Measurements from ENCODE around the gene NCR3LG1. TPM values are rescaled to one million over a fixed set of nuclear protein-coding genes. Genes with fewer than 3 reads are reported as not detected.

NCR3LG1 gene
- total and polyA plus RNA-seq, 9 of the 15 experiments (the other 6 are each of a cell fraction or from before 2014, with no cell fraction given), result 4.1 to 39.8 (median 25.1) TPM

- TF ChIP-seq ZNF407 (IDR thresholded peaks at IDR 0.05; ENCODE audit: low read depth), result no peak
These were observed 37.4 kb upstream of the NCR3LG1 start (continued) for GRCh38 chr11:17314232-17314547.

- Histone ChIP-seq H4K20me1 (replicated peaks; ENCODE audit: control insufficient read depth, insufficient read depth, low read length) (no peaks in the 10 kb centered on the region), H3K9me1 (ENCODE audit: control insufficient read depth, insufficient read depth, low read length) (no peaks in the 10 kb centered on the region), H3K4me2 (ENCODE audit: insufficient read depth, low read length) (no peak overlapping the region), H3K9me3 (replicated peaks; ENCODE audit: control insufficient read depth, insufficient read depth, low read depth, low read length) (no peaks in the 10 kb centered on the region), H3K27ac (ENCODE audit: extremely low read depth, low read depth, low read length) (no peak overlapping the region), H3K36me3 (ENCODE audit: control insufficient read depth, insufficient read depth, low read length) (peaks cover 32% of the 10 kb centered on the region; the same call in 1 of the 3 replicates), H3K79me2 (ENCODE audit: control insufficient read depth, insufficient read depth, low read length) (no peaks in the 10 kb centered on the region), H3K4me1 (replicated peaks in 1 of 2; ENCODE audit: control insufficient read depth in 2 of 2, insufficient read depth in 2 of 2, low read length in 2 of 2) (no peaks in the 10 kb centered on the region), H3K9ac (ENCODE audit: insufficient read depth in 1 of 2, low read depth in 2 of 2, low read length in 2 of 2) (no peak overlapping the region), H3K27me3 (ENCODE audit: control insufficient read depth in 2 of 2, insufficient read depth in 2 of 2, low read length in 2 of 2) (no peaks in the 10 kb centered on the region), H3K4me3 (no peak overlapping the region), H2AFZ (ENCODE audit: low read depth, low read length) (no peak overlapping the region)
- FAIRE-seq, result no peak
- WGBS (ENCODE audit: insufficient coverage, low coverage, missing lambda C conversion rate), result 74% methylated on average over 1 of the region's 1 CpG
- ChIA-PET CTCF (ENCODE audit: low intra/inter-chr PET ratio) (no interaction called here), POLR2A (no interaction called here)
- in situ Hi-C loops (cut with MboI), result no loop called here
- intact Hi-C loops (cut with micrococcal nuclease), result no loop called here
- no TSS peak for BruUV-seq (replicated peaks)
- ATAC-seq, result no peak
- DNase-seq (ENCODE audit: extremely low read depth in 1 of 4, low spot score in 3 of 4), result no peak
- no peak for TF ChIP-seq FOXP1 (CRISPR knock-in tag; IDR thresholded peaks at IDR 0.05)
- no peak for TF ChIP-seq ETV5 (CRISPR knock-in tag; IDR thresholded peaks at IDR 0.05; ENCODE audit: low read depth)
- TF ChIP-seq CEBPZ (IDR thresholded peaks at IDR 0.05; ENCODE audit: borderline replicate concordance, low read depth, low read length), result no peak
- TF ChIP-seq PCBP1 (IDR thresholded peaks at IDR 0.05; ENCODE audit: low read depth, low read length, poor library complexity, severe bottlenecking), result no peak
- no peak for TF ChIP-seq ELK3 (CRISPR knock-in tag; IDR thresholded peaks at IDR 0.05)
- no peak for TF ChIP-seq ZNF274 (IDR thresholded peaks at IDR 0.05; ENCODE audit: borderline replicate concordance, low read depth, low read length)
- TF ChIP-seq PURB (CRISPR knock-in tag; IDR thresholded peaks at IDR 0.05; ENCODE audit: low read depth), result no peak
These were observed 36.6 kb upstream of the NCR3LG1 start for GRCh38 chr11:17314904-17315426.

Data from K562 (cell line).